Loucy (cell line): Measurements from ENCODE around the gene CARD9.
A peak's percentile ranks its signal among the peaks of the same experiment; 100 is the strongest.

Source experiments
- H2AFZ ChIP-seq: fragments of 200-600 bp; sonication (generic); 2 replicates; pipeline ENCODE4 v1.6.0; 2016; ENCODE audit warnings: antibody characterized with exemption, mild to moderate bottlenecking, low read length, moderate library complexity
- H3F3A ChIP-seq: fragments of 200-600 bp; 2 replicates; pipeline ENCODE4 v1.6.0; 2016; ENCODE audit warnings: antibody characterized with exemption, low read depth, mild to moderate bottlenecking
- H3K27me3 ChIP-seq: fragments of 200-600 bp; sonication (generic); 2 replicates; pipeline ENCODE4 v1.6.1; 2014; ENCODE audit warnings: low read length, mild to moderate bottlenecking; ENCODE audit not compliant: insufficient read depth, poor library complexity, severe bottlenecking
- H3K36me3 ChIP-seq: fragments of 200-600 bp; sonication (generic); 2 replicates; pipeline ENCODE4 v1.6.1; 2016; ENCODE audit warnings: low read length; ENCODE audit not compliant: insufficient read depth
- H3K4me1 ChIP-seq: fragments of 200-600 bp; sonication (generic); 2 replicates; pipeline ENCODE4 v1.5.1; 2014; ENCODE audit warnings: low read length, mild to moderate bottlenecking; ENCODE audit not compliant: insufficient read depth, poor library complexity, severe bottlenecking
- H3K4me2 ChIP-seq: fragments of 200-600 bp; sonication (generic); 2 replicates; pipeline ENCODE4 v1.6.0; 2014; ENCODE audit warnings: antibody characterized with exemption, low read length, low read depth, mild to moderate bottlenecking; ENCODE audit not compliant: poor library complexity, severe bottlenecking
- H3K4me3 ChIP-seq: fragments of 200-600 bp; sonication (generic); 2 replicates; pipeline ENCODE4 v1.5.1; 2014; ENCODE audit warnings: low read length, mild to moderate bottlenecking, mixed read lengths; ENCODE audit not compliant: poor library complexity, severe bottlenecking
- H3K79me2 ChIP-seq: fragments of 200-600 bp; sonication (generic); 2 replicates; pipeline ENCODE4 v1.6.1; 2014; ENCODE audit warnings: low read length; ENCODE audit not compliant: insufficient read depth
- H3K9ac ChIP-seq: fragments of 200-600 bp; sonication (generic); 2 replicates; pipeline ENCODE4 v1.6.0; 2014; ENCODE audit warnings: mild to moderate bottlenecking, low read depth, low read length, moderate library complexity; ENCODE audit not compliant: poor library complexity, severe bottlenecking
- H3K9me2 ChIP-seq: fragments of 200-600 bp; sonication (generic); replicated peaks from 2 replicates; pipeline ENCODE4 v1.6.1; 2016; ENCODE audit warnings: low read depth, low read length, mixed read lengths
- H3K9me3 ChIP-seq: fragments of 200-600 bp; sonication (generic); 2 replicates; pipeline ENCODE4 v1.6.1; 2014; ENCODE audit warnings: mild to moderate bottlenecking, antibody characterized with exemption, low read length, low read depth; ENCODE audit not compliant: insufficient read depth
- H4K20me1 ChIP-seq: fragments of 200-600 bp; sonication (generic); 2 replicates; pipeline ENCODE4 v1.6.0; 2014; ENCODE audit warnings: antibody characterized with exemption, low read length, mild to moderate bottlenecking; ENCODE audit not compliant: insufficient read depth, poor library complexity, severe bottlenecking
- EZH2phosphoT487 ChIP-seq: fragments of 200-600 bp; IDR thresholded peaks from 2 replicates; pipeline ENCODE4 v1.6.1; 2018; ENCODE audit warnings: antibody characterized with exemption, mild to moderate bottlenecking, moderate library complexity, borderline replicate concordance
- TF ChIP-seq, protein P1 (sequence below): fragments of 200-600 bp; sonication (generic); conservative IDR thresholded peaks from 2 replicates; pipeline ENCODE4 v1.5.1; 2014; ENCODE audit warnings: mild to moderate bottlenecking, antibody characterized with exemption, low read length

CARD9 gene

DNA sequence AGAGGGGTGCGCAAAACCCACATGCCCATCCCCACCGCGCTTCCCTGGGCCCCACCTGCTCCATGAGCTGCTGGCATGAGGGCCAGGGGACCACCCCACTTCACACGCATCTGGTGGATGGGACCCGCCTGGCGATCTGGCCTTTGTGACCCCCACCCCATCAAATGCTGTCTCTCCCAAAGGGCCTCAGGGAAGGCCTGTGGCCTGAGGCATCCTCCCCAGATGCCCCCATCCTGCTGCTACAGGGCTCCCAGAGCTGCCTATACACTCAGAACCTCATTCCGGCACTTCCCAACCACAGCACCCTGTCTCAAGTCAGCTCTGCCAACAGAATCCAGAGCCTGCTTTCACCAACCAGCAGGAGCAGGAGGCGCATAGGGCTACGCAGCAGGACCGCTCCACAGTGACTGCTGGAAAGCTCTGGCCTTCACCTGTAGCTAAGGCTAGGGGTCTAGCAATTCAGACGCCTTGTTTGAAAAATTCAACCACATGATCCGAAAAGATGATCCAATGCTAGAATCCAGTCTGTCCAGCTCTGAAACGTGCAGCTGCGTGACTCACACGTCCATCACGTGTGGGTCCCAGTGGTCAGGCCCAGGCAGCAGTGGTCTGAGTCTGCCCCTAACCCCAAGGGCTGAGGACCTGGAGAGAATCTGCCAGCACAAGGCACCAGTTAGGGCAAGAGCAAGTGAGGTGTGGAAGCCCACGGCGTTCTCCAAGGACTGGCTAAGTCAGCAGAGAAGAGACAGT, 27.9 kb upstream of the CARD9 start:
- H3K4me1 ChIP-seq = peaks cover 47% of the 10 kb centered on the region
- TF ChIP-seq, protein P1, sequence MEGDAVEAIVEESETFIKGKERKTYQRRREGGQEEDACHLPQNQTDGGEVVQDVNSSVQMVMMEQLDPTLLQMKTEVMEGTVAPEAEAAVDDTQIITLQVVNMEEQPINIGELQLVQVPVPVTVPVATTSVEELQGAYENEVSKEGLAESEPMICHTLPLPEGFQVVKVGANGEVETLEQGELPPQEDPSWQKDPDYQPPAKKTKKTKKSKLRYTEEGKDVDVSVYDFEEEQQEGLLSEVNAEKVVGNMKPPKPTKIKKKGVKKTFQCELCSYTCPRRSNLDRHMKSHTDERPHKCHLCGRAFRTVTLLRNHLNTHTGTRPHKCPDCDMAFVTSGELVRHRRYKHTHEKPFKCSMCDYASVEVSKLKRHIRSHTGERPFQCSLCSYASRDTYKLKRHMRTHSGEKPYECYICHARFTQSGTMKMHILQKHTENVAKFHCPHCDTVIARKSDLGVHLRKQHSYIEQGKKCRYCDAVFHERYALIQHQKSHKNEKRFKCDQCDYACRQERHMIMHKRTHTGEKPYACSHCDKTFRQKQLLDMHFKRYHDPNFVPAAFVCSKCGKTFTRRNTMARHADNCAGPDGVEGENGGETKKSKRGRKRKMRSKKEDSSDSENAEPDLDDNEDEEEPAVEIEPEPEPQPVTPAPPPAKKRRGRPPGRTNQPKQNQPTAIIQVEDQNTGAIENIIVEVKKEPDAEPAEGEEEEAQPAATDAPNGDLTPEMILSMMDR = no peak
- no peak for TF ChIP-seq EZH2phosphoT487
- H3K79me2 ChIP-seq = peaks cover 30% of the 10 kb centered on the region
- no peak overlapping the region for H3K4me2 ChIP-seq
- no peaks in the 10 kb centered on the region for H3K9me3 ChIP-seq
- peaks cover 21% of the 10 kb centered on the region for H4K20me1 ChIP-seq
- H3K9ac ChIP-seq = peak overlapping the region; percentile 75
- no peaks in the 10 kb centered on the region for H3K9me2 ChIP-seq
- no peak overlapping the region for H3K4me3 ChIP-seq
- peaks cover 3% of the 10 kb centered on the region; the same call in 1 of the 2 replicates for H3K36me3 ChIP-seq
- H3F3A ChIP-seq = 0 out of 2 replicates have a peak, but pooled peaks cover 4% of the 10 kb centered on the region
- H3K27me3 ChIP-seq = no peaks in the 10 kb centered on the region
- no peak overlapping the region for H2AFZ ChIP-seq

DNA sequence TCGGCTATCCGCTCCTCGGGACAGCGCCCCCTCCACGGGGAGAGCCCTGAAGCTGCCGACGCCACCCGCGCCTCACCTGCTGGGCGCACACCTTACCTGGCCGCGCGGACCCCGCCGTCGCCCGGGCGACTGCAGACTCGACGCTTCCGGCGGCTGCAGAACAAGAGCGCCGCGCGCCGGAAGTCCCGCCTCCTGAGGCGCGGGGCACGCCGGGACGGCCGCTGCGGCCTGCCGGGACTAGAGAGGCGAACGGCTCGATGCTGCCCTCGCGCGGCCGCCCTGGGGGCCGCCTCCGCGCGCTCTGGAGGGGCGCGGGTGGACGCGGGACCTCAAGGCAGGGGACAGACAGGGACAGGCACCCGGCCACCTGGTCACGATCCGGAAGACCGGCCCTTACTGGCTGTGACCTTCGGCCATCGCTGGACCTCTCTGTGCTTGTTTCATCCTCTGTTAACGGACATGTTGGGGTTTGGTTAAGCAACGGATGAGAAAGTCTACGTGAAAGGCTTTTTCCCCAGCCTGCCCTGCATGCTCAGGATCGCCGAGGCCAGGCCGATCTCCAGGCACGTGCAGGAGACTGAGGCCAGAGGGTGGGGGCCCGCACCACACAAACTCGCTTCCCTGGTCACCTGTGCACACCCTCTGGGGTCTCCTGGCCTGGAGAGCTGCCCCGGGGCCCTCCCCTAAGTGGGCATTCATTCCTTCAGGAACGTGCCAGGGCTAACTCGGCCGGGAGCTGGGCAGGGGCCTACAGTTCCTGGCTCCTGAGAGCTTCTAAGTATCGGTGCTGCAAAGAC, 26.8 kb upstream of the CARD9 start, which contains the start of gene SNAPC4:
Gene SNAPC4, minus strand, starts transcription at position 133 of the 797 bp plus-strand sequence. CDS start 1,742 bp downstream, outside the sequence.
- no peaks in the 10 kb centered on the region for H3K9me2 ChIP-seq
- TF ChIP-seq, protein P1 = peak; percentile 78
- TF ChIP-seq EZH2phosphoT487 = no peak
- H3K4me1 ChIP-seq = peaks cover 40% of the 10 kb centered on the region
- H3K36me3 ChIP-seq = peaks cover 15% of the 10 kb centered on the region; the same call in 1 of the 2 replicates
- H3K9ac ChIP-seq = peak within 1 kb of the TSS; percentile 75
- peak within 1 kb of the TSS; percentile 79 for H2AFZ ChIP-seq
- H3F3A ChIP-seq = 0 out of 2 replicates have a peak, but pooled peaks cover 4% of the 10 kb centered on the region
- H3K4me2 ChIP-seq = peak within 1 kb of the TSS; percentile 85
- no peaks in the 10 kb centered on the region for H3K9me3 ChIP-seq
- H3K4me3 ChIP-seq = peak within 1 kb of the TSS; percentile 90
- peaks cover 30% of the 10 kb centered on the region for H3K79me2 ChIP-seq
- H4K20me1 ChIP-seq = peaks cover 21% of the 10 kb centered on the region
- H3K27me3 ChIP-seq = no peaks in the 10 kb centered on the region

DNA sequence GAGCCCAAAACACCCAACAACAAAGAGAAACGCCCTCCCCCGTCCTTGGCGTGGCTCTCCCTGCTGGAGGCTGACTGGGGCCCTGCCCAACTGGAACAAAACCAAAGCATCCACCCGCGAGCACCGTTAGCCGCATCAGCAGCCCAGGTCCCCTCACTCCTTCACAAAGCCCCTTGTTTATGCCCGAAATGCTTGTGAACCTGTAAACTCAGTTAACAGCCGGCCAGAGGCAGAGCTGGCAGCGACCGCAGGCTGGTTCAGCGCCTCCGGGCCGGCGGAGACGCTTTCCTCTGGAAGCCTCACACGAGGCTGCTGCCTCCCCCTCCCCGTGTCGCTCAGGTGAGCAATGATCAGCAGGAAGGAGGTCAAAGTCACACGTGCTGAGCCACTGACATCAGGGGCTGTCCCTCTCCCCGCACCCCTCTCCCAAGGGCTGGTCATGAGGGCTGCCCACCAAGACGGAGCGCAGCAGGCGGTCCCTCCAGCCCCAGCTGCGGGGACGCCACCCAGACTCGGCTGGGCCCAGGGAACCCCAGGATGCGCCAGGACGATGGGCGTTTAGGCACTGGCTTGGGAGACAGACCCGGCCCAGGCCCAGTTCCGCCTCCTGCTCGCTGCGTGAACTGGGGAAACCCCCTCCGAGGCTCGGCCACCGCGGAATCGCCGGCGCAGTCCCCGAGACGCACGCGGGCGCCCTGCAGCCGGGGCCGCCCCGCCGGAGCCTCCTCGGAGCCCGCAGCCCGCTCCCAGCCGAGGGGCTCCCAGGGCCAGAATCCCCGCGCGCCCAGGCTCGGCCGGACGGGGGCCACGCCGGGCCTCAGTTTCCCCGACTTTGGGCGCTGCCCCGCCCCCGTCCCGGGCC, 25.9 kb upstream of the CARD9 start:
- 0 out of 2 replicates have a peak, but pooled peaks cover 2% of the 10 kb centered on the region for H3F3A ChIP-seq
- no peaks in the 10 kb centered on the region for H3K9me2 ChIP-seq
- H3K4me2 ChIP-seq = peak overlapping the region; percentile 85
- peaks cover 23% of the 10 kb centered on the region; the same call in 1 of the 2 replicates for H3K36me3 ChIP-seq
- H4K20me1 ChIP-seq = peaks cover 21% of the 10 kb centered on the region
- H3K4me3 ChIP-seq = peak overlapping the region; percentile 90
- H2AFZ ChIP-seq = peak overlapping the region; percentile 79; the same call in 1 of the 2 replicates
- H3K9me3 ChIP-seq = no peaks in the 10 kb centered on the region
- H3K9ac ChIP-seq = peak overlapping the region; percentile 75
- H3K27me3 ChIP-seq = no peaks in the 10 kb centered on the region
- peaks cover 32% of the 10 kb centered on the region for H3K4me1 ChIP-seq
- peaks cover 30% of the 10 kb centered on the region for H3K79me2 ChIP-seq
- TF ChIP-seq, protein P1 = no peak
- no peak for TF ChIP-seq EZH2phosphoT487
